WTC11 (cell line): ENCODE data around the gene UTP3.

ENCODE experiments used
- ATF3 ChIP-seq: sonication (generic); formaldehyde crosslinking; conservative IDR thresholded peaks from 2 replicates; pipeline ENCODE4 v1.8.1; 2022; ENCODE audit warnings: mild to moderate bottlenecking, missing genetic modification reagents
- CREB1 ChIP-seq: sonication (generic); formaldehyde crosslinking; IDR thresholded peaks from 2 replicates; pipeline ENCODE4 v1.8.0; 2023; ENCODE audit warnings: mild to moderate bottlenecking, missing genetic modification reagents
- CREM ChIP-seq: sonication (generic); formaldehyde crosslinking; IDR thresholded peaks from 2 replicates; pipeline ENCODE4 v1.8.1; 2022; ENCODE audit warnings: mild to moderate bottlenecking, missing genetic modification reagents, moderate library complexity
- CTCF ChIP-seq: fragments of 200-600 bp; IDR thresholded peaks from 2 replicates; pipeline ENCODE4 v1.8.0; 2022; ENCODE audit warnings: antibody characterized with exemption
- GTF2I ChIP-seq: fragments of 250-450 bp; sonication (Bioruptor Pico); conservative IDR thresholded peaks from 2 replicates; pipeline ENCODE4 v1.4.0; 2021; ENCODE audit warnings: mild to moderate bottlenecking
- PRDM15 ChIP-seq: sonication (generic); formaldehyde crosslinking; IDR thresholded peaks from 2 replicates; pipeline ENCODE4 v1.8.0; 2022; ENCODE audit warnings: missing genetic modification reagents
- ZBTB43 ChIP-seq: sonication (generic); formaldehyde crosslinking; IDR thresholded peaks from 2 replicates; pipeline ENCODE4 v1.8.1; 2023; ENCODE audit warnings: mild to moderate bottlenecking, missing genetic modification reagents
- ZSCAN18 ChIP-seq: fragments of 250-450 bp; sonication (Bioruptor Pico); IDR thresholded peaks from 2 replicates; pipeline ENCODE4 v2.1.2; 2022; ENCODE audit warnings: mild to moderate bottlenecking, moderate library complexity

- no peak for TF ChIP-seq ZSCAN18 (CRISPR knock-in tag)
- no peak for TF ChIP-seq GTF2I (CRISPR knock-in tag)
- no peak for TF ChIP-seq ATF3 (CRISPR knock-in tag)
- TF ChIP-seq CTCF = no peak
- TF ChIP-seq PRDM15 = no peak
- TF ChIP-seq CREM (CRISPR knock-in tag) = no peak
- no peak for TF ChIP-seq CREB1 (CRISPR knock-in tag)
- no peak for TF ChIP-seq ZBTB43 (CRISPR knock-in tag)
Measured at GRCh38 chr4:70687392-70687791, 940 bp upstream of the UTP3 start.
